ENCODE results near the gene ARHGEF38. TPM values are rescaled to one million over a fixed set of nuclear protein-coding genes. Genes with fewer than 3 reads are reported as not detected.

ARHGEF38 gene
- total RNA-seq, 3 donors from 2014 or later (not counting 1 experiment from before 2014, with no cell fraction given) = not detected

Other genes starting within 250 kb of the ARHGEF38 start
- gene PPA2, start 78.6 kb upstream of the ARHGEF38 start, total RNA-seq = 10 to 100 TPM; 41.6 to 50.6 (median 48.0) TPM
- 10 to 100 TPM; 19.4 to 22.8 (median 19.9) TPM for gene INTS12, start 156.1 kb downstream of the ARHGEF38 start, total RNA-seq
- gene GSTCD, start 156.2 kb downstream of the ARHGEF38 start, total RNA-seq = 1 to 10 TPM; 5.6 to 7.7 (median 6.2) TPM